Gastroesophageal sphincter (tissue), 4 donors: ENCODE data around the gene TMTC1. TPM values are rescaled to one million over a fixed set of nuclear protein-coding genes. Genes with fewer than 3 reads are reported as not detected.

Experiments used
- ATAC-seq: fragments of 150-250 bp; one replicate; pipeline ENCODE4 v1.9.1; 2016; ENCODE audit warnings: mild to moderate bottlenecking, moderate library complexity
- H3K27ac ChIP-seq, 4 donors: fragments of 200-600 bp; sonication (generic) in 3 of 4; 1 replicate in 3 of 4; 2 replicates in 1 of 4; pipeline ENCODE4 v1.5.1; 2016 to 2019
- H3K27me3 ChIP-seq: fragments of 200-600 bp; sonication (generic); one replicate; pipeline ENCODE4 v1.5.1; 2019
- H3K36me3 ChIP-seq, 2 donors: fragments of 200-600 bp; sonication (generic); one replicate each; pipeline ENCODE4 v1.5.1; 2019; ENCODE audit warnings: control low read depth in 1 of 2
- H3K4me1 ChIP-seq, 3 donors: fragments of 200-600 bp; sonication (generic); 1 replicate in 2 of 3; 2 replicates in 1 of 3; pipeline ENCODE4 v1.5.1; 2016 to 2019; ENCODE audit warnings: control low read depth in 2 of 3
- H3K4me3 ChIP-seq, 2 donors: fragments of 200-600 bp; sonication (generic); one replicate each; pipeline ENCODE4 v1.5.1; 2019; ENCODE audit warnings: mild to moderate bottlenecking in 1 of 2, moderate library complexity in 1 of 2
- H3K9me3 ChIP-seq, 3 donors: fragments of 200-600 bp; sonication (generic); one replicate each; pipeline ENCODE4 v1.5.1; 2017 to 2019; ENCODE audit warnings: control low read depth in 2 of 3
- EP300 ChIP-seq: sonication (generic); formaldehyde crosslinking; IDR thresholded peaks from one replicate; pipeline ENCODE4 v1.6.1; 2017; ENCODE audit warnings: antibody characterized with exemption, mild to moderate bottlenecking
- POLR2A ChIP-seq, 2 donors: fragments of 450-650 bp; IDR thresholded peaks; one replicate each; pipeline ENCODE4 v1.6.1; 2017; ENCODE audit warnings: antibody characterized with exemption in 2 of 2, mild to moderate bottlenecking in 2 of 2, moderate library complexity in 1 of 2
- POLR2AphosphoS5 ChIP-seq: sonication (generic); formaldehyde crosslinking; IDR thresholded peaks from one replicate; pipeline ENCODE4 v1.6.1; 2017; ENCODE audit warnings: antibody characterized with exemption
- WGBS, 2 donors: methylation state at CpG; one replicate each; pipeline ENCODE4 v1.1.5; 2018; ENCODE audit warnings: low coverage in 1 of 2; 5-methylcytosine and 5-hydroxymethylcytosine counted together
- total RNA-seq, 4 donors: library from RNA; depleted of rRNA; stranded (reverse); fragments of >200 nt; gene quantifications; one replicate each; pipeline ENCODE4 v1.1.0, GENCODE V29; 2016
- TF ChIP-seq, protein P1 (sequence below), 4 experiments: fragments of 200-600 bp in 2 of 4; fragments of 450-650 bp in 2 of 4; sonication (generic) in 1 of 4; IDR thresholded peaks; one replicate each; pipeline ENCODE4 v1.5.1; 2017 to 2019; ENCODE audit warnings: antibody characterized with exemption in 4 of 4, mild to moderate bottlenecking in 2 of 4, moderate library complexity in 2 of 4

The TMTC1 gene
- total RNA-seq, 4 donors from 2014 or later = 94.0 to 190 (median 117) TPM

DNA sequence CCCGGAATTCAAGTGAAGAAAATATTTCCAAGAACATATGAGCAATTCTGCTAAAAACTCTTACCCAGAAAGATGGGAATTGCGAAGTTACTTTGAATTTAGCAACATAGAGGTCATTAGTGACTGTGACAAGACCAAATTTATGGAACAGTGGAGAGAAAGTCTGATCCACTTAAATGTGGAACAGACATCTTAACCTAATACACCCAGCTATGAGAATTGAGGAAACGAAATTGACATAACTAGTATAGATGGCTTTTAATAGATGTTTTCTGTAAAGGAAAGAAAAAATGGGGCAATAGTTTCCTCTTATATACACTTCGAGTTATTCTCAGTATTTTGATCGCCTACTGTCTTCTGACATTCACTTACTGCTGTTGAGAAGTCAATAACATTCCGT lies 290.9 kb downstream of the TMTC1 start:
- no peak for ATAC-seq
- Histone ChIP-seq H3K27ac (no peak overlapping the region), H3K36me3 (no peaks in the 10 kb centered on the region), H3K9me3 (no peaks in the 10 kb centered on the region), H3K4me1 (no peaks in the 10 kb centered on the region), H3K27me3 (no peaks in the 10 kb centered on the region), H3K4me3 (no peak overlapping the region)
- TF ChIP-seq, protein P1, sequence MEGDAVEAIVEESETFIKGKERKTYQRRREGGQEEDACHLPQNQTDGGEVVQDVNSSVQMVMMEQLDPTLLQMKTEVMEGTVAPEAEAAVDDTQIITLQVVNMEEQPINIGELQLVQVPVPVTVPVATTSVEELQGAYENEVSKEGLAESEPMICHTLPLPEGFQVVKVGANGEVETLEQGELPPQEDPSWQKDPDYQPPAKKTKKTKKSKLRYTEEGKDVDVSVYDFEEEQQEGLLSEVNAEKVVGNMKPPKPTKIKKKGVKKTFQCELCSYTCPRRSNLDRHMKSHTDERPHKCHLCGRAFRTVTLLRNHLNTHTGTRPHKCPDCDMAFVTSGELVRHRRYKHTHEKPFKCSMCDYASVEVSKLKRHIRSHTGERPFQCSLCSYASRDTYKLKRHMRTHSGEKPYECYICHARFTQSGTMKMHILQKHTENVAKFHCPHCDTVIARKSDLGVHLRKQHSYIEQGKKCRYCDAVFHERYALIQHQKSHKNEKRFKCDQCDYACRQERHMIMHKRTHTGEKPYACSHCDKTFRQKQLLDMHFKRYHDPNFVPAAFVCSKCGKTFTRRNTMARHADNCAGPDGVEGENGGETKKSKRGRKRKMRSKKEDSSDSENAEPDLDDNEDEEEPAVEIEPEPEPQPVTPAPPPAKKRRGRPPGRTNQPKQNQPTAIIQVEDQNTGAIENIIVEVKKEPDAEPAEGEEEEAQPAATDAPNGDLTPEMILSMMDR (IDR thresholded peaks at IDR 0.05) = no peak
- TF ChIP-seq EP300 (no peak), POLR2AphosphoS5 (no peak), POLR2A (IDR thresholded peaks at IDR 0.05) (no peak)
- 81 to 86% methylated on average over 6 of the region's 6 CpGs for WGBS, 2 donors

DNA sequence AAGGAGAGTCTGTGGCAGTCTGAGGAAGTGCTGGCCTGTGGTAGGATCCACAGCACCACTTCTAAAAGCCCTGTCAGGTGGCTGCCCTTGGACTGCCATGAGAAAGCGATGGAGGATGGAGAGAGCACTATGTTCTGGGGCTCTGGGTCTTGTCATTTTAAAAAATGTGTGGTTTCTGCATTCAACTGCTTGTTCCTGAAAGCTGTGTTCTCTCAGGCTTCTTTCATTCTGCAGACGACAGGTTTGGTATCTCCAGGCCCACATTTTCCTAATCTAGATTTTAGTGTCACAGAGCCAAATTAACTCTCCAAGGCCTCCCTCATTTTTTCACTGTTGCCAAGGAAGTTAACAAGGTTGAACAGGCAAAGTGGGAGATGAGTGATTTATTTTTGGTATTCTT lies 296.8 kb downstream of the TMTC1 start:
- TF ChIP-seq, protein P1 (IDR thresholded peaks at IDR 0.05) = no peak
- no peak for TF ChIP-seq POLR2AphosphoS5
- TF ChIP-seq POLR2A (IDR thresholded peaks at IDR 0.05) = no peak
- no peak for TF ChIP-seq EP300
- Histone ChIP-seq H3K27me3 (no peaks in the 10 kb centered on the region), H3K4me1 (no peaks in the 10 kb centered on the region), H3K4me3 (no peak overlapping the region), H3K27ac (no peak overlapping the region), H3K9me3 (no peaks in the 10 kb centered on the region), H3K36me3 (peaks cover 0 to 6% of the 10 kb centered on the region in 2 donors)
- WGBS, 2 donors = 40 to 54% methylated on average over 1 to 2 of the region's 2 CpGs
- no peak for ATAC-seq

DNA sequence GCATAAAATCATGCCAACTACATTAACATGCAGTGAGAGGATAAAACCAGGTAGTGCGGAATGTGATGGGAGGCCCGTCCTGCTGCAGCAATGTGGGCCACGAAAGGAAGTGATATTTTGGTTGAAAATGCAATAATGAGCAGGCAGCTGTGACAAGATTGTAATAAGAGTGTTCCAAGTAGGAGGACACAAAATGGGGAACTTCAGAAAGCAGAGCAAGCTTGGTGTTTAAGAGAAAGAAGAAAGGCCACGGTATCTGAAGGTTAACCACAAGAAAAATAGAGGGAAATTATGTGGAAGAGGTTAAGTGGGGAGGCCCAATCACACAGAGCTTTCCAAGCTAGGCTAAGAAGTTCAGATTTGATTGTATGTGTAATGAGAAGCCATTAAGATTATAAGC lies 320.5 kb downstream of the TMTC1 start:
- Histone ChIP-seq H3K27me3 (no peaks in the 10 kb centered on the region), H3K27ac (no peak overlapping the region), H3K9me3 (no peaks in the 10 kb centered on the region), H3K36me3 (no peaks in the 10 kb centered on the region), H3K4me1 (no peaks in the 10 kb centered on the region), H3K4me3 (no peak overlapping the region)
- WGBS, 2 donors = 75 to 92% methylated on average over 4 of the region's 4 CpGs
- TF ChIP-seq POLR2A (IDR thresholded peaks at IDR 0.05) (no peak), EP300 (no peak), POLR2AphosphoS5 (no peak)
- TF ChIP-seq, protein P1 (IDR thresholded peaks at IDR 0.05) = no peak
- no peak for ATAC-seq

DNA sequence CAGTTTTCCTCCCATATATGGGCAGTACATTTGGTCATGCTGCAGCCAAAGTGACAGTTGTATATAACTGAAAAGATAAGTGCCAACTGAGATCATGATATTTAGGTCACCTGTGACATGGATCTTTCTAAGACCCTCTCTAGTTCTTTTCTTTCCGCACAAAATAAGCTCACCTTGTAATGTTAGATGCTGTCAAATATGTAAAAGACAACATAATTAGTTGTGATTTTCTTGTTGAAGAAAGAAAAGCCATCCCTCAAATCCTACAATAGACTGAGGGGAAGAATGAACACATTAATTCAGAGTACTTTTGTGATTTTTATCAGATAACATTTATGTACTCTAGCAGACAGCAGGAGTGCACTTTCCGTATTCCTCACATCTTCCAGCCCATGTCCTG lies 323.7 kb downstream of the TMTC1 start:
- ATAC-seq = no peak
- no peaks in the 10 kb centered on the region for H3K27me3 ChIP-seq
- TF ChIP-seq POLR2AphosphoS5 = no peak
- no peak for TF ChIP-seq EP300
- TF ChIP-seq, protein P1 (IDR thresholded peaks at IDR 0.05) = no peak
- no peak for TF ChIP-seq POLR2A (IDR thresholded peaks at IDR 0.05)
- no peaks in the 10 kb centered on the region for H3K36me3 ChIP-seq
- WGBS, 2 donors = 71 to 82% methylated on average over 1 to 2 of the region's 2 CpGs
- H3K4me1 ChIP-seq = no peaks in the 10 kb centered on the region
- no peak overlapping the region for H3K27ac ChIP-seq
- no peak overlapping the region for H3K4me3 ChIP-seq
- H3K9me3 ChIP-seq = no peaks in the 10 kb centered on the region

DNA sequence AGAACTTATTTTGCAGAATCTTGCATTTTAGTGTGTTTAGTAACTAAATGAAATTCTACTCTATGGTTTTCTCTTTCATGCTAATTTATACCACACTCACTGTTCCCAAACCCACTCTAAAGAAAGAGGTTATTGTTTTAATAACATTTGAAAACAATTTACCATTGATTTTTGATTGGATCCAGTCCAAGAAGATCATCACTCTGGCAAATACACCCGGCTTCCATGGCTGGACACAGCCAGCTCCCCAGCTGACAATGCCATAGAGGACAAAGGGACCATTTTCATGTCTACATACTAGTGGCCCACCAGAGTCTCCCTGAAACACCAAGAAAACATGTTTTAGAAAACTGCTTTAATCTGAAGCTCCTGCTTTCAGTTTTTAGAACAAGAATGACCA lies 328.7 kb downstream of the TMTC1 start:
- Histone ChIP-seq H3K36me3 (no peaks in the 10 kb centered on the region), H3K9me3 (no peaks in the 10 kb centered on the region), H3K27me3 (no peaks in the 10 kb centered on the region), H3K4me1 (no peaks in the 10 kb centered on the region), H3K4me3 (no peak overlapping the region), H3K27ac (no peak overlapping the region)
- TF ChIP-seq POLR2AphosphoS5 (no peak), POLR2A (IDR thresholded peaks at IDR 0.05) (no peak), EP300 (no peak)
- TF ChIP-seq, protein P1 (IDR thresholded peaks at IDR 0.05) = no peak
- no peak for ATAC-seq
- WGBS, 2 donors = 17 to 61% methylated on average over 1 of the region's 1 CpG
